Measurements from ENCODE around the gene B3GALT4.

Gene B3GALT4

DNA sequence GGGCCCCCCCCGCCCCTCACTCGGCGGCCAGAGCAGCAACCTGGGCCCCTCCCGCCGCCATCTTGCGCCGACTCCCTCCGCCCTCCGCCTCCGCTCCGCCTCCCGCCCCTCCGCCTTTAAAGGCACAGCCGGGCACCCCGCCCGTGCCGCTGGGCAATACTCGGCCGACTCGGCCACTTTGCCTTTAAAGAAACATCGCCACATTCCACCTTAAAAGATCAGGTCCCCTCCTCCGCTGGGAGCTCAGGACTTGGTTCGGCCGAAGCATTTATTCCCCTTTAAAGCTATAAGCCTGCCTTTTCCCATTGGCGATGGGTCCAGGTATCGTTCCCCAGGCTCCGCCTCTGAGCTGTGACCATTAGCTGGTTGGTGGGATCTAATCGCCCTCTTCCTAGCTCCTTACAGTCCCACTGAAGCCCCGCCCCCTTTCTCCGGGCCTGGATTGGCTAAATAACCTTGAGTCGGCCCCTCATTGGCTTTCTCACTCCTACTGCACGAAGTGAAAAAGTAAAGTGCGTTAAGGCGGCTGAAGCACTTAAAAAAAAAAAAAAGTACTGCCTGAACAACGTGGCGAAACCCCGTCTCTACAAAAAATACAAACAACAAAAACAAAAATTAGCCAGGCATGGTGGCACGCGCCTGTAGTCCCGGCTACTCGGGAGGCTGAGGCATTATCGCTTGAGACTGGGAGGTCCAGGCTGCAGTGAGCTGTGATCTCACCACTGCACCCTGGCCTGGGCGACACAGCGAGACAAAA is 40.9 kb downstream of the B3GALT4 start, which contains the start of gene ZBTB22:
ZBTB22 (minus strand) TSS at position 76 of the 757 bp plus-strand sequence. CDS start 828 bp downstream, outside the sequence.
- peak within 1 kb of the TSS; percentile 39 for H3K4me3 ChIP-seq (ENCODE audit: low read depth, low read length)
- TF ChIP-seq, protein P1, sequence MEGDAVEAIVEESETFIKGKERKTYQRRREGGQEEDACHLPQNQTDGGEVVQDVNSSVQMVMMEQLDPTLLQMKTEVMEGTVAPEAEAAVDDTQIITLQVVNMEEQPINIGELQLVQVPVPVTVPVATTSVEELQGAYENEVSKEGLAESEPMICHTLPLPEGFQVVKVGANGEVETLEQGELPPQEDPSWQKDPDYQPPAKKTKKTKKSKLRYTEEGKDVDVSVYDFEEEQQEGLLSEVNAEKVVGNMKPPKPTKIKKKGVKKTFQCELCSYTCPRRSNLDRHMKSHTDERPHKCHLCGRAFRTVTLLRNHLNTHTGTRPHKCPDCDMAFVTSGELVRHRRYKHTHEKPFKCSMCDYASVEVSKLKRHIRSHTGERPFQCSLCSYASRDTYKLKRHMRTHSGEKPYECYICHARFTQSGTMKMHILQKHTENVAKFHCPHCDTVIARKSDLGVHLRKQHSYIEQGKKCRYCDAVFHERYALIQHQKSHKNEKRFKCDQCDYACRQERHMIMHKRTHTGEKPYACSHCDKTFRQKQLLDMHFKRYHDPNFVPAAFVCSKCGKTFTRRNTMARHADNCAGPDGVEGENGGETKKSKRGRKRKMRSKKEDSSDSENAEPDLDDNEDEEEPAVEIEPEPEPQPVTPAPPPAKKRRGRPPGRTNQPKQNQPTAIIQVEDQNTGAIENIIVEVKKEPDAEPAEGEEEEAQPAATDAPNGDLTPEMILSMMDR (IDR thresholded peaks at IDR 0.05; ENCODE audit: borderline replicate concordance, insufficient read depth, low read depth, low read length): no peak

DNA sequence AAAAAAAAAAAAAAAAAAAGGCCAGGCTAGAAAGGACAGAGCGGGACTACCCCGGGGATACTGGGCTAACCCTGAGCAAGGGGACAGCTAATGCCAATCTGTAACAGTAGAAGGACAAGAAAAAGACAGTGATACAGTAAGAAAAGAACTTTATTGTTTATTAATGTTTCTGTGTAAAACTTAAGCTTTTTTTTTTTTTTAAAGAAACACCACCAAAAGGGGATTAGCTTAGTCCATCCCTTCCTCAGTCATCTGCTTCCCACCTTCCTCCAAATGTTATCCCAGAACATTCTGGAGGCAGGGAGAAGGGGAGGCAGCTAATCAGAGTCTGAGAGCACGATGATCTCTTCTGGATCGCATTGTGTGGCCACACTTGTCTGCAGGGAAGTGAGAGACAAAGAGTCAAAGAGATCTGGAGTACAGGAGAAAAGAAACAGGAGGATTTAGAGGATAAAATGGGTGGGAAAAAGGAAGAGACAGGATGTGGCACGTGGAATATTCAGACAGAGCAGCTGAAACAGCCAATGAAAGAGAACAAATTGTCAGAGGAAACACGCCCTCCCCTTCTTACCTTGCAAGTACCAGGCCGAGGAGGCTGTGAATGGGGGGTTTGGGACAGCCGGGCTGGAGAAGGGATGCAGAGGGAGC is 41.6 kb downstream of the B3GALT4 start:
- TF ChIP-seq, protein P1 (IDR thresholded peaks at IDR 0.05; ENCODE audit: borderline replicate concordance, insufficient read depth, low read depth, low read length): no peak
- no peak overlapping the region for H3K4me3 ChIP-seq (ENCODE audit: low read depth, low read length)

DNA sequence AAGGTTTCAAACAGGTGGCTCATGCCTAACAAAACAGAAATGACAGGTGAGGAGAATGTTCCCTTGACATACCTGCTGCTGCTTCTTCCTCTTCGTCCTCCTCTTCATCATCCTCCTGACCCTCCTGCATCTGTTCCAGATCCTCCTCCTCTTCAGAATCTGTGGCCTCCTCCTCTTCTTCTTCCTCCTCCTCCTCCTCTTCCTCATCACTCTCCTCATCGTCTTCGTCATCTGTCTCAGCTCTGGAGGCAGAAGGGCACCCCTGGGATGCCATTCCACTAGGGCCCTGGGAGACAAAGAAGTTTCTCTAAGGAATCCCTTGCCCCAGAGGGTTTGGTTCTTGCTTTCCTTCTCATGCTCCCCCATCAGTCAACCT is 43.0 kb downstream of the B3GALT4 start:
- no peak overlapping the region for H3K4me3 ChIP-seq (ENCODE audit: low read depth, low read length)
- TF ChIP-seq, protein P1 (IDR thresholded peaks at IDR 0.05; ENCODE audit: borderline replicate concordance, insufficient read depth, low read depth, low read length): no peak

DNA sequence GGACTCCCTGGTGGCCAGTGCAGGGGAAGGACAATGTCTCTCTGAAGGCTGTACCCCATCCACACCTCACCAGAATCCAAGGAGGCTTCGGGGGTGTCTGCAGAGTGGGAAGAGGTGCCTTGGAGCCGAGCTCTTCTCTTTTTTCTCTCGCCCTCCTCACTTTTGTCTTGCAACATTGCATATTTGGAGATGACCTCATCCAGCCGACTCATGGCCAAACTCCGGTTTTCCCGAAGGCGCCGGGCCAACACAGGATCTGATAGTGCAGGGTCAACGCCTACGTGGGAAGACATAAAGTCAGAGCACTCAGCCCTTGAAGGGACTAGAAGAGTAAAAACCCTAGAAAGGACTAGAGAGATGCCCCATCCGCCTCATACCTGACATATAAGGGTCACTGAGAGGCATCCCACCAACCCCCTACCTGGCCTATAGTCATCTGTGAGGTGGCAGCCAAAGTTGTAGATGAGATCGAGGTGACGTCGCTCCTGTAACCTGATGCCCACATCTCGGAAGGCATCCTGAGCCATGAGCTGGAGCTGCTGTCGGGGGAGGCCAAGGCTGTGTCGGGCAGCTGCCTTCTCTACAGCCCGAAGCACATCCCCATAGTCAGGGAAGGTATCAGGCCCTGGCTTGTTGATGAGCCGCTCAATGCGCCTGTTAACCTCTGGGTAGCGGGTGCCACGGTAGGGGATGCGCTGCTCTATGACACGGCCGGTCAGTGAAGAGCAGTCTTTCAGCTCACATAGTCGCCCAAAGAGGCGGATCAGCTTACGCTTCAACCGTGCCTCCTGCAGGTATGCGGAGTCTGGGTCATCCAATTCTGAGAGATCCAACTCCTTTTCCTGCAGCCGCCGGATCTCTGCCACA is 43.6 kb downstream of the B3GALT4 start:
- TF ChIP-seq, protein P1 (IDR thresholded peaks at IDR 0.05; ENCODE audit: borderline replicate concordance, insufficient read depth, low read depth, low read length): no peak

DNA sequence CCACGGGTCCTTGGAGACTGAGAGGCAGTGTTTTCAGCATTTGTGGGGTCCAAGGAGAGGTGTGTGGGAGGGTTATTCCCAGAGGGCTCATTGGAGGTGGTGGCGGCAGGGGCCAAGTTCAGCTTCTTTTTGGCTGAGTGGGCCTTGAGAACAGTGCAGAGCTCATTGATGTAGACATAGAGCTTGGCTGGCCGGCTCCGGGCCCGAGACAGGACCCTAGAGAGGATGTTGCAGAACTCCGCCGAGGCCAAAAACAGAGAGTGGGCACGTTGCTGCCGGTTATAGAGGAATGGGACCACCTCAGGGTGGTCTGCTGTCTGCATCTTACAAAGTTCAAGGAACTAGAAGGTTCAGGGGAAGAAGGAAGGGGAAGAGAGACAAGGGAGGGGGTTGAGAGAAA is 44.3 kb downstream of the B3GALT4 start:
- H3K4me3 ChIP-seq (ENCODE audit: low read depth, low read length): peak overlapping the region; percentile 49
- TF ChIP-seq, protein P1 (IDR thresholded peaks at IDR 0.05; ENCODE audit: borderline replicate concordance, insufficient read depth, low read depth, low read length): no peak

More for the DNA sequence above, 43.6 kb downstream of the B3GALT4 start:
- H3K4me3 ChIP-seq (ENCODE audit: low read depth, low read length): no peak overlapping the region

DNA sequence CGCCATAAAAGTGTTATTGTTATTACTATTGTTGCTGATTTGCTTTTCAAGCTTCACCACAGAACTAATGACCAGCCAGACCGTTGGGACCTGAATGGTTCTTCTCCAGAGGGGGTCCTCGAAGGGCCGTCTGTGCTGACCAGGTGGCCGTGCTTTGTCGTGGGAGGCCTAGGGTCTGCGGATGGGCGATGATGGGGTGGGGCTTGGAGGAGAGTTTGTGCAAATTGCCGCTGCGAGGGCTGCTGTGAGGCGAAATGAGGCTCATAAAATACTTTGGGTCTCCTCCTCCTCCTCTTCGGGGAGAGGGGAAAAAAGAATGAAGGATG is 46.7 kb downstream of the B3GALT4 start:
- peak overlapping the region; percentile 53 for H3K4me3 ChIP-seq (ENCODE audit: low read depth, low read length)
- TF ChIP-seq, protein P1 (IDR thresholded peaks at IDR 0.05; ENCODE audit: borderline replicate concordance, insufficient read depth, low read depth, low read length): no peak

All from GM12875 (cell line).